ENCODE data around the gene OOEP.

GRCh38 chr6:73341335-73341734 lies 28.4 kb downstream of the OOEP start:
- TF ChIP-seq CTCF (IDR thresholded peaks at IDR 0.05) (no peak), POLR2AphosphoS5 (IDR thresholded peaks at IDR 0.05) (no peak), POLR2A (IDR thresholded peaks at IDR 0.05) (no peak)

All from breast epithelium (tissue), 3 donors.